ENCODE results near the gene RPS6KA5. TPM values are rescaled to one million over a fixed set of nuclear protein-coding genes. Genes with fewer than 3 reads are reported as not detected.
"Not testable (repeated sequence)": the region's sequence is repeated elsewhere in the genome, so short reads cannot be mapped to it uniquely, and the experiment has no call there.

The RPS6KA5 gene
- total RNA-seq, 1 experiment from 2014 or later, result 1.9 TPM

DNA sequence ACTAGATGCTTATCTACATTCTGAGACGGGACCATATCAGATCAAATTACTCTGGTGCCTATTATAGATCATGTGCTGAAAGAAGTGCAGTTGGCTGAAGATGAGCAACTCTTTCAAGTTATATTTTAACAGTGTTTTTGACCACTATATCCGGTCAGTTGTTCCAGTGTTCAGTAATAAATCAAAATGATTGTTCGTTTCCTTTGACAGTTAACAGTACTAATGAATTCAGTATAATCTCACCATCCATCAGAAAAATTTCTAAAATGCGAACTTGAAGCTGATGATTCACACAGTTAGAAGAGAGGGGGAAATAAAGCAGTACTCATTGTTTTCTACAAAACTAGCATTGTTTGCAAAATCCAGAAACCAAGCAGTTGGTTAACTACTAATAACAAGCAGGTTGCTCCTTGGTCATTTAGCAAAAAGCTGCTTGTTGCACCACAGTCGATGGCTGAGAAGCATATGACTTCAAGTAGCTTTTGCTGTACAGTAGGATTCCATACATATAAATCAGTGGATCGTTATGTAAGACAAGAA lies 2.3 kb downstream of the RPS6KA5 start:
- Histone ChIP-seq H3K27me3 (replicated peaks) (peaks cover 5% of the 10 kb centered on the region; the same call in 1 of the 2 replicates), H3K4me3 (no peak overlapping the region), H3K27ac (no peak overlapping the region), H3K4me1 (replicated peaks) (peaks cover 5% of the 10 kb centered on the region), H3K9me3 (replicated peaks) (no peaks in the 10 kb centered on the region), H3K36me3 (no peaks in the 10 kb centered on the region)
- no peak for DNase-seq (ENCODE audit: low read depth in 1 of 2, low spot score in 2 of 2)

DNA sequence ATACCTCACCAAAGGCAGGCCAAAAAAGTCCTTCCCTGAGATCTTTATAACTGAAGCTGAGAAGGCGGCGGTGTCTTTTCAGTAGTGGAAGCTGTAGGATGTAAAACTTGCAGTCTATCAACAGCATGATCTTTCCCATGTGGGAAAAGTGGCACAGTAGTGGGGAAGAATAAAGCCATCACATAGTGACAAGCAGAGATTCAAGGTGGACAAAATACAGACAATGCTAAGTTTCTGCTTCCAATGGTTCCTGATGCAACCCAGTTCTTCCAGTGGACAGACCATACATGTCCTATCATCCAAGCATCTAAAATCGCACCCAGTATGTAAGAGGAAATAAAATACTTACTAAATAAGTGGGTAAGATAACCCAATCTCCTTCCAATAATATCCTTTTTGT lies 4.1 kb downstream of the RPS6KA5 start:
- no peak overlapping the region for H3K4me3 ChIP-seq
- H3K9me3 ChIP-seq (replicated peaks), result no peaks in the 10 kb centered on the region
- H3K36me3 ChIP-seq, result no peaks in the 10 kb centered on the region
- DNase-seq (ENCODE audit: low read depth in 1 of 2, low spot score in 2 of 2), result no peak
- H3K27me3 ChIP-seq (replicated peaks), result peaks cover 5% of the 10 kb centered on the region; the same call in 1 of the 2 replicates
- peaks cover 3% of the 10 kb centered on the region for H3K4me1 ChIP-seq (replicated peaks)
- no peak overlapping the region for H3K27ac ChIP-seq

DNA sequence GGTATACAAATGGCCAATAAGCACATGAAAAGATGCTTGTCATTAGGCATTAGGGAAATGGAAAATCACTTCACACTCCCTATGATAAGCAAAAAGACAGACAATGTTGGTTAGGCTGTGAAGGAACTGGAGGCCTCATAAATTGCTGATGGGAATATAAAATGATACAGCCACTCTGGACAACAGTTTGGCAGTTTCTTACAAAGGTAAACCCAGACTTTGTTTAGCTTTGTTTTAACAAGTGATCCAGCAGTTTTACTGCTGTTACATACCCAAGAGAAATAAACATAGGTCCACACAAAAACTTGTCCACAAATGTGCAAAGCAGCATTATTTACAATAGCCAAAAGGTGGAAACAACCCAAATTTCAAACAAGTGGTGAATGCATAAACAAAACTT lies 5.4 kb downstream of the RPS6KA5 start:
- Histone ChIP-seq H3K4me3 (no peak overlapping the region), H3K4me1 (replicated peaks) (no peaks in the 10 kb centered on the region), H3K9me3 (replicated peaks) (no peaks in the 10 kb centered on the region), H3K27me3 (replicated peaks) (peaks cover 5% of the 10 kb centered on the region; the same call in 1 of the 2 replicates), H3K36me3 (no peaks in the 10 kb centered on the region), H3K27ac (no peak overlapping the region)
- DNase-seq (ENCODE audit: low read depth in 1 of 2, low spot score in 2 of 2), result no peak

DNA sequence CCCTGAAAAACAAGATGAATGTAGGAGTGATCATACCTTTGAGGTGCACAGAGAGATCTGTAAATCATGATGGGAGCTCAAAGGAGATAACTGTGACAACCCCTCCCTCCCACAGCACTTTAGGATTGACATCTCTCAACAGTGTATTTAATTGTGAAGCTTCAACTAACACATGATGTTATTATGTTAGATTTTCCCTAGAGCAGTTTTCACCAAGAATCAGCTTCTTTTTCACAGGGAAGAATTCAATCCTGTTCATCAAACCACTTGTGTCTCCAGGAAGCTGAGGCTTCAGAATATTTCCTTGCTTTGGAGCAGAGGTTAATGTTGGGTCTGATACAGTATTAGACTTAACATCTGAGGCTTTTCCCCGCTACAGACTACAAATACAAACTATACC lies 11.8 kb downstream of the RPS6KA5 start:
- Histone ChIP-seq H3K4me1 (replicated peaks) (no peaks in the 10 kb centered on the region), H3K27me3 (replicated peaks) (no peaks in the 10 kb centered on the region), H3K27ac (no peak overlapping the region), H3K4me3 (no peak overlapping the region), H3K9me3 (replicated peaks) (no peaks in the 10 kb centered on the region), H3K36me3 (no peaks in the 10 kb centered on the region)
- no peak for DNase-seq (ENCODE audit: low read depth in 1 of 2, low spot score in 2 of 2)

DNA sequence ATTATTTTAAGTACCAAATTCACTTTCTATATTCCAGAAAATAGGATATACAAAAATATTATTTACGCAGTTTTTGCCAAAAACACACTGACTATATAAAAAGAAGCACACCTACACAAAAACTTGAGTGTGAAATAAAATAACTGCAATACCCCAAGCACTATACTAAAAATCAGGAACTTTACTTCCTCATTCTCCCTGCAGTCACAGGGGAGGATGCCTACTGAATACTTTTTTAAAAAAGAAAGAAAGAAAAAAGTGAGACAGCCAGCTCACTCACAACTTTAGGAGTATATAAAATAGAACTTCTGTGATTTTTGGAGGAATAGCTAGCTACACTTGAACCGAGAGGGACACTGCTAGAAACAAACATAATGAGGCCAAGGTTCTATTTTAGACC lies 12.2 kb downstream of the RPS6KA5 start:
- Histone ChIP-seq H3K27ac (no peak overlapping the region), H3K27me3 (replicated peaks) (no peaks in the 10 kb centered on the region), H3K36me3 (no peaks in the 10 kb centered on the region), H3K9me3 (replicated peaks) (no peaks in the 10 kb centered on the region), H3K4me3 (no peak overlapping the region), H3K4me1 (replicated peaks) (no peaks in the 10 kb centered on the region)
- no peak for DNase-seq (ENCODE audit: low read depth in 1 of 2, low spot score in 2 of 2)

DNA sequence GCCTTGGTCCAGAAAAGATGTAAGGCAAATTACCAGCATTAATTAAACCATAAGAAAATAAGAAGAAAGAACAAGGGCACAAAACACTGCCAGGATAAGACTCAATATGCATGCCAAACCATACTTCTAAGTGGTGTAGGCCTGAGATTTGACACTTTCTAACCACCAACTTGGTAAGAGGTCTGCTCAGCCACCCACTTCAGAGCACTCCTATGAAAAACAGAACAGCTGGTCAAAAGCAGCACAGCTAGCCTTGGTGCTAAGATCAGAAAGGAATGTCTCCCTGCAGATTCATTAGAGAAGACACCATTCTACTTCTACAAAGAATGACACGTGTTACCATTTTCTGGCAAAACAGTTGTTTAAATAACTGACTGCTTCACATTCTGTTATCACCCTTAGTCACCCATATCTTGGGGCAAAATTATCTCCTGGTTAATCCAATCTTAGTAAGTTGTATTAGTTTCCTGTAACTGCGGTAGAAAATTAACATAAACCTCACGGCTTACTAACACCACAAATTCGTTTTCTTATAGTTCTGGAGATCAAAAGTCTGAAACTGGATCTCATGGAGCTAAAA lies 13.2 kb downstream of the RPS6KA5 start:
- no peaks in the 10 kb centered on the region for H3K4me1 ChIP-seq (replicated peaks)
- no peaks in the 10 kb centered on the region for H3K27me3 ChIP-seq (replicated peaks)
- H3K36me3 ChIP-seq, result no peaks in the 10 kb centered on the region
- H3K4me3 ChIP-seq, result no peak overlapping the region
- no peak for DNase-seq (ENCODE audit: low read depth in 1 of 2, low spot score in 2 of 2)
- no peak overlapping the region for H3K27ac ChIP-seq
- no peaks in the 10 kb centered on the region for H3K9me3 ChIP-seq (replicated peaks)

DNA sequence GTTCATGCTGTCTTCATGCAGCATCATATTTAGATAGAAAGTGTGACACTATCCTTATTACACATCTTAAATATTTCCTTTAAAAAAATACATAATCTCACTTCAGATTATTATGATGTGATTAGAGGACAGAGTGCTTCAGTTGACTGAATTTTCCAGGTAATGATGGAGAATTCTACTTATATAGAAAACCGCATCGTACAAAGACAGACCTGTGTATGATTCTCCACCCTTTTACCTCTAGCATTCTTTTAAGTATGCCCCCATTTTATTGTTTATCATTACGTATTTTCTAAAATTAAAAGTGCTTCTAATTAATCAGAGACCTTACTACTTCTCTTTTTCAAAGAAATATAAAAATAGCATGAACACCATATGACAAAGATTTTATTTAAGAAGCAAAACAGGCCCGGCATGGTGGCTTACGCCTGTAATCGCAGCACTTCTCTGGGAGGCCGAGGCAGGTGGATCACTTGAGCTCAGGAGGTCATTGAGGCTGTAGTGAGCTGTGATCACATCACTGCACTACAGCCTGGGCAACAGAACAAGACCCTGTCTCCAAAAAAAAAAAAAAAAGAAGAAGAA lies 13.9 kb downstream of the RPS6KA5 start:
- no peaks in the 10 kb centered on the region for H3K36me3 ChIP-seq
- H3K4me3 ChIP-seq, result no peak overlapping the region
- DNase-seq (ENCODE audit: low read depth in 1 of 2, low spot score in 2 of 2), result no peak
- H3K9me3 ChIP-seq (replicated peaks), result no peaks in the 10 kb centered on the region
- no peak overlapping the region for H3K27ac ChIP-seq
- no peaks in the 10 kb centered on the region for H3K27me3 ChIP-seq (replicated peaks)
- H3K4me1 ChIP-seq (replicated peaks), result no peaks in the 10 kb centered on the region

DNA sequence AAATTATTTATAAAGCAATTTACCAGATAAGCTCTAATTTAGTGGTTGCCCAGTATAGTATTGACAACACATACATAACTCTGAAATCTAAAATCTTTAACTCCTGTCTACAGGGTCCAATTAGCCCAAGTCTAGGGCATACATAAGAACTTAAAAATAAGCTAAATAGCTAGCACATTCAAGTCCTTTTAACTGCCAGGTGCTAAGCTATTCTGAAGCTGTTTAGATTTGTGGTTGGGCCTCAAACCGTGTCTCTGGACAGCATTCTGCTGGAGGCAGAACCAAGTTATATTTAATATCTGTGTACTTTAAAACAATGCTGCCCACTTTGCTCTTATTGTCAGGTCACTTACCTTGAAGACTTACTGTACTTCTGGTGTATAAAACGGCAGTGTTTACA lies 19.0 kb downstream of the RPS6KA5 start:
- DNase-seq (ENCODE audit: low read depth in 1 of 2, low spot score in 2 of 2), result no peak
- H3K36me3 ChIP-seq, result no peaks in the 10 kb centered on the region
- H3K9me3 ChIP-seq (replicated peaks), result no peaks in the 10 kb centered on the region
- H3K4me1 ChIP-seq (replicated peaks), result no peaks in the 10 kb centered on the region
- H3K27me3 ChIP-seq (replicated peaks), result no peaks in the 10 kb centered on the region
- no peak overlapping the region for H3K4me3 ChIP-seq
- no peak overlapping the region for H3K27ac ChIP-seq

DNA sequence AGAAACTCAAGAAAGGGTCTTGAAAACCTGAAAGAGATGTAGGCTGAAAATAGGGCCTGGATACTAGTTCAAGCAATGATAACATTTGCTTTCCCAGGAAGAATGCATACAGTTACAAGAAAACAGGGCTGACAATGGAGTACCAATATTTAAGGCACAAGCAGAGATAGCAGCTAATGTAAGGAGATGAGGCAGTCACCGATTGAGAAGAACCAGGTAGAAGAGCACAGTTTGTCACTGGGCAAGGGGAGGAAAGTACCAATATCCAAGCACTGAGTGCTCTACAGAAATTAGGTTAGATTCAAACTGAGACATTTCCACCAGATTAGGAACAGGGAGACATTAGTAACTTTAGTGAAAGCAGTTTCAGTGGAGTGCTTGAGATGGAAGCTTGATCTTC lies 19.9 kb downstream of the RPS6KA5 start:
- H3K9me3 ChIP-seq (replicated peaks), result no peaks in the 10 kb centered on the region
- no peak overlapping the region for H3K27ac ChIP-seq
- H3K4me3 ChIP-seq, result no peak overlapping the region
- no peak for DNase-seq (ENCODE audit: low read depth in 1 of 2, low spot score in 2 of 2)
- no peaks in the 10 kb centered on the region for H3K4me1 ChIP-seq (replicated peaks)
- H3K27me3 ChIP-seq (replicated peaks), result no peaks in the 10 kb centered on the region
- no peaks in the 10 kb centered on the region for H3K36me3 ChIP-seq

DNA sequence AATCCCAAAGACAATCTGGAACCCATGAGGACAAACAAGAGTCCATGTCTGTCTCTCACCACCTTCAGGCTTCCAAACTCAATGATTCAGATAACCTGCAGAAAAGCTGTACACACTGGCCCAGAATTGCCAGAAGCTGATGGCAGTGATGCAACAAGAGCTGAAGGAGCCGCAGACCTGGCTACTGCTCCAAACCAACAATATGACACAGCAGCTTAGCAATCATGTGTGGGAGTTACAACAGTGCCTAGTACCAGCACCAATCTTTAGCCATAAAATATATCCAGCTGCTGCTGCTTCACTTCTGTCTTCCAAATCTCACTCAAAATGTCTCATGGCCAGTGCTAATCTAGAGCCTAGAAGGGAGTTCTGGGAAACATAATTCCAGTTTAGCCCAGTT lies 22.0 kb downstream of the RPS6KA5 start:
- H3K27ac ChIP-seq, result no peak overlapping the region
- DNase-seq (ENCODE audit: low read depth in 1 of 2, low spot score in 2 of 2), result no peak
- no peaks in the 10 kb centered on the region for H3K4me1 ChIP-seq (replicated peaks)

DNA sequence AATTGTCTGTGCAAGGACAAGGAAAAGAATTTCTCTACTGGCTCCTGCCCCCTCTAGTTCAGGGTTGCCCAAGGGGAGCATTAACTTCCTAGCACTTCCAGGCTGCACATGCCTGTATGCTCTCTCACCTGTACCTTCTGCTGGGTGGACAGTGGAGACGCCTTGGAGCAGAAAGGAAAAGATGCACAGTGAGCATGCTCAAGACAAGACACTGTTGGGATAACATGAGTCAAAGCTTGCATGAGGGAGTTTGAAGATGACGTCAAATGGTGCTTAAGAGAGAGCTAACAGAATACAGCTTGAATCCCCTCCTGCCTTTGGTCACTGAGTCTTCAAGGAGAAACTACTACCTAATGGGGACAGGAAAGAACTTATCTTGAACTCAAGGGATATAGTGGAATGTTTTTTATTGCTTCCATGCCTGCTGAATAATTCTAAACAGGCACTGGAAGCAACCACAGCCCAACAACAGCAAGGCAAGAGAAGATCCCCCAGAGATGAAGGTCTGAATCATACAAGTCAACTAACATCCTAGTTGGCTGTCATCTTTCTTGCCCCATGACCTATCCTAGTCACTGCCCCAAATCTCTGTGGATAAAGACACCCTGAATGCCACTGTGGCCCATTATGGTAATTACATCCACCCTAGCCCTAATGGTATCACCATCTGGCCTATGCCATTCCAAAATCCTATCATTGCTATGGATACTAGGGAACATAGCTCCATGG lies 23.5 kb downstream of the RPS6KA5 start:
- no peaks in the 10 kb centered on the region for H3K4me1 ChIP-seq (replicated peaks)
- no peak for DNase-seq (ENCODE audit: low read depth in 1 of 2, low spot score in 2 of 2)
- no peaks in the 10 kb centered on the region for H3K27me3 ChIP-seq (replicated peaks)
- no peaks in the 10 kb centered on the region for H3K36me3 ChIP-seq
- H3K4me3 ChIP-seq, result no peak overlapping the region
- no peaks in the 10 kb centered on the region for H3K9me3 ChIP-seq (replicated peaks)
- no peak overlapping the region for H3K27ac ChIP-seq

More for the DNA sequence above, 22.0 kb downstream of the RPS6KA5 start:
- Histone ChIP-seq H3K4me3 (no peak overlapping the region), H3K9me3 (replicated peaks) (no peaks in the 10 kb centered on the region), H3K27me3 (replicated peaks) (no peaks in the 10 kb centered on the region), H3K36me3 (no peaks in the 10 kb centered on the region)

DNA sequence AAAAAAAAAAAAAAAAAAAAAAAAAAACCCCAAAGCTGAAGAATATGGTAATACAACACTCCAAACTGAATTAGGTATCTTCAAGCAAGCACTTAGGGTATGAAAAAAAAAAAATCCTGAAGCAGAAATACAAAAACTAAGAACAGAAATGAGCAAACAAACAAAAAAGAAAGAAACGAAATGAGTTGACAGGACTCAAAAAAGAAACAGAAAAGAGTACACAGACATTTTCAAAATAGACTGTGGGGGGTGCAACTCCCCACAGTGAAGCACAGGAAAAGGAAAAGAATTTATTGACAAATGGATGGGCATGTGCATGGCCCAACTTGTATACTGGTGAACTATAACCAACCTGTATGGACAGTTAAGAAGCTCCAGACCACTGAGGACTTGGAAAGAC lies 24.6 kb downstream of the RPS6KA5 start:
- Histone ChIP-seq H3K4me1 (replicated peaks) (no peaks in the 10 kb centered on the region), H3K27ac (no peak overlapping the region), H3K27me3 (replicated peaks) (no peaks in the 10 kb centered on the region), H3K36me3 (no peaks in the 10 kb centered on the region), H3K4me3 (no peak overlapping the region), H3K9me3 (replicated peaks) (no peaks in the 10 kb centered on the region)
- DNase-seq (ENCODE audit: low read depth in 1 of 2, low spot score in 2 of 2), result no peak

DNA sequence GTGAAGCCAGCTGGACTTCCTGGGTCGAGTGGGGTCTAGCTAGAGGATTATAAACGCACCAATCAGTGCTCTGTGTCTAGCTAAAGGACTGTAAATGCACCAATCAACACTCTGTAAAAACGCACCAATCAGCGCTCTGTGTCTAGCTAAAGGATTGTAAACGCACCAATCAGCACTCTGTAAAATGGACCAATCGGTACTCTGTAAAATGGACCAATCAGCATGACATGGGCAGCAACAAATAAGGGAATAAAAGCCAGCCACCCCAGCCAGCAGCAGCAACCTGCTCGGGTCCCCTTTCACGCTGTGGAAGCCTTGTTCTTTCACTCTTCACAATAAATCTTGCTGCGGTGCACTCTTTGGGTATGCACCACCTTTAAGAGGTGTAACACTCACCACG lies 26.1 kb downstream of the RPS6KA5 start:
- not testable (repeated sequence) for DNase-seq (ENCODE audit: low read depth in 1 of 2, low spot score in 2 of 2); H3K9me3 ChIP-seq (replicated peaks); H3K4me3 ChIP-seq; H3K4me1 ChIP-seq (replicated peaks); H3K27ac ChIP-seq; H3K27me3 ChIP-seq (replicated peaks); H3K36me3 ChIP-seq

DNA sequence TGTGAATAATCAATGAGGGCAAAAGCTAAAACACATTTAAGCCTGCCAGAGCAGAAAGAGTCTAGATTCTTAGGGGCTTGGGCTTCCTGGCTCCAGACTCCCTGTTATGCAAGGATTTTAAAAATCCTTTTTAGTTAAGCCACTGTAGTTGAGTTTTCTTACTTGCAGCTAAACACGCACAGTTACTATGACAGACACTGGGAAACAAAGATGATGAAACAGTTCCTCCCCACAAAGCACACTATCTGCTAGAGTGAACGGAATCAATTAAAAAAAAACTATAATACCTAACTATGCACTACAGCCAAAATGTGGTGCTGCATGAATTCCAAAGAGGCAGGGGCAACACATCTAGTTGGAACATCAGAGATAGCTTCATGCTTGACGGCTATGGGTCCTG lies 28.2 kb downstream of the RPS6KA5 start:
- Histone ChIP-seq H3K4me1 (replicated peaks) (no peaks in the 10 kb centered on the region), H3K4me3 (no peak overlapping the region), H3K9me3 (replicated peaks) (no peaks in the 10 kb centered on the region), H3K27ac (no peak overlapping the region), H3K27me3 (replicated peaks) (no peaks in the 10 kb centered on the region), H3K36me3 (no peaks in the 10 kb centered on the region)
- DNase-seq (ENCODE audit: low read depth in 1 of 2, low spot score in 2 of 2), result no peak

Data from SJSA1 (cell line).